Stomach (tissue), 4 donors: Measurements from ENCODE around the gene PCNT.

ENCODE experiments used
- CTCF ChIP-seq, 7 experiments: fragments of 450-650 bp in 4 of 7; fragments of 200-600 bp in 3 of 7; sonication (generic) in 3 of 7; IDR thresholded peaks; one replicate each; pipeline ENCODE4 v1.5.1; 2016 to 2019; ENCODE audit warnings: antibody characterized with exemption in 7 of 7, control low read depth in 2 of 7, mild to moderate bottlenecking in 1 of 7
- EP300 ChIP-seq: sonication (generic); formaldehyde crosslinking; IDR thresholded peaks from one replicate; pipeline ENCODE4 v1.6.1; 2017; ENCODE audit warnings: antibody characterized with exemption
- POLR2A ChIP-seq, 4 donors: fragments of 450-650 bp; IDR thresholded peaks; one replicate each; pipeline ENCODE4 v1.6.1; 2016; ENCODE audit warnings: antibody characterized with exemption in 4 of 4, control low read depth in 2 of 4, mild to moderate bottlenecking in 1 of 4, moderate library complexity in 1 of 4
- POLR2AphosphoS5 ChIP-seq, 3 donors: sonication (generic); formaldehyde crosslinking; IDR thresholded peaks; one replicate each; pipeline ENCODE4 v1.6.1; 2016; ENCODE audit warnings: antibody characterized with exemption in 3 of 3

DNA sequence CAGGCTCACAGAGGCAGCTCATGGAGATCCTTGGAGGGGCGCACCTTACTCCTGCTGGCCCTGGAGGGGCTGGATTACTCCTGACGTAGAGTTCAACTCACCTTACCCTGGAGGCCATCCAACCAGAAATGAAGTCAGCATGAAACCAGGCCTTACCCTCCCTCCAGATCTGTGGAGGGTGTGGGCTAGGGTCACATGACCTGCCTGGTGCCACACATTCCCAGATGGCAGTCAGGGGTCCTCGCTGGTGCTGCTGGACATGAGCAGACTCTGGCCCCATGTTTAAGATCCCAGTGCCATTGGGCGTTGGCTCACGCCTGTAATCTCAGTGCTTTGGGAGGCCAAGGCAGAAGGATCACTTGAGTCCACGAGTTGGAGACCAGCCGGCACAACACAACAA, 4.8 kb upstream of the PCNT start:
- TF ChIP-seq CTCF (IDR thresholded peaks at IDR 0.05) = no peak
- no peak for TF ChIP-seq POLR2A (IDR thresholded peaks at IDR 0.05)
- TF ChIP-seq POLR2AphosphoS5 (IDR thresholded peaks at IDR 0.05) = no peak
- no peak for TF ChIP-seq EP300
